M059J (cell line): ENCODE measurements around the gene LARP4B. TPM values are rescaled to one million over a fixed set of nuclear protein-coding genes. Genes with fewer than 3 reads are reported as not detected.
A peak's percentile ranks its signal among the peaks of the same experiment; 100 is the strongest.
"Not testable (repeated sequence)": the region's sequence is repeated elsewhere in the genome, so short reads cannot be mapped to it uniquely, and the experiment has no call there.

Source experiments
- DNase-seq: peaks from one replicate; pipeline ENCODE4 v3.0.0-alpha.2; 2012; ENCODE audit warnings: low read depth
- total RNA-seq: library from RNA; depleted of rRNA; stranded (reverse); fragments of >200 nt; shearing (Covaris generic); gene quantifications from 2 replicates; pipeline ENCODE4 v1.2.3, GENCODE V29; 2014

Gene LARP4B
- total RNA-seq, 1 experiment from 2014 or later: 24.0 TPM

DNA sequence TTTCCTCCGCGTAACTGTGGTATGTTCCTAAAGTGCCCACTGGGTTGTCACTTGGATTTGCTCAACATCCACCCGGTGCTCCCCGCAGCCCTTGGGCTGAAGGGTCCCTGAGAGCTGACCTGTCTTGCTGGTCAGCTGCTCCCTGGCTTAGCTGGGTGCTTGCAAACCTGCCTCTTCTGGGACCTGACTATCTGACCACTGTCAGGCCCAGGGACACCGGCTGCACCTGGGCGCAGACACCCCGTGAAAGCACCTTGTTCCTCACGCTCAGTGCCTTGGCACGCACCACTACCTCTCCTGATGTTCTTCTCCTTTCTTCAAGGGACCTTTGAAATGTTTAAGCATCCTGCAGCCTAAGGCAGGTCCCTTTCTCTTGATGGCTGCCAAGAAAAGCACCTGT lies 26.6 kb upstream of the LARP4B start:
- DNase-seq: no peak

DNA sequence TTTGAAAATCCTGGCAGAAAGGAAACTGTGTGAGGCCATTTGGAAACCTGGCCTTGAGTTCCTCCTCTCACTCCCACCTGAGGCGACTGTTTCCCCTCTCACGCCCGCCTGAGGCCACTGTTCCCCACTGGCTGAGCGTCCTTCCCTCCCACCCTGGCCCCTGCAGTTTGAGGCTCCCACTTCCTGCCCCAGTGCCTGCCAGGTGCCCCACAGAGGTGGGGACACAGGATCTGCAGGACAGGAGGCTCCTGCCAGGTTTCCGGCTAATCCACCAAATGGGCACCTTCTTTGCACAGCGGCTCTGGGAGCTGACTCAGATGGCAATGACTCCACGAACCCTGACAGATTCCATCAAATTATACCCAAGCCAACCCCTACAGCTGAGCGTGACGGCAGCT lies 24.3 kb upstream of the LARP4B start:
- DNase-seq: no peak

DNA sequence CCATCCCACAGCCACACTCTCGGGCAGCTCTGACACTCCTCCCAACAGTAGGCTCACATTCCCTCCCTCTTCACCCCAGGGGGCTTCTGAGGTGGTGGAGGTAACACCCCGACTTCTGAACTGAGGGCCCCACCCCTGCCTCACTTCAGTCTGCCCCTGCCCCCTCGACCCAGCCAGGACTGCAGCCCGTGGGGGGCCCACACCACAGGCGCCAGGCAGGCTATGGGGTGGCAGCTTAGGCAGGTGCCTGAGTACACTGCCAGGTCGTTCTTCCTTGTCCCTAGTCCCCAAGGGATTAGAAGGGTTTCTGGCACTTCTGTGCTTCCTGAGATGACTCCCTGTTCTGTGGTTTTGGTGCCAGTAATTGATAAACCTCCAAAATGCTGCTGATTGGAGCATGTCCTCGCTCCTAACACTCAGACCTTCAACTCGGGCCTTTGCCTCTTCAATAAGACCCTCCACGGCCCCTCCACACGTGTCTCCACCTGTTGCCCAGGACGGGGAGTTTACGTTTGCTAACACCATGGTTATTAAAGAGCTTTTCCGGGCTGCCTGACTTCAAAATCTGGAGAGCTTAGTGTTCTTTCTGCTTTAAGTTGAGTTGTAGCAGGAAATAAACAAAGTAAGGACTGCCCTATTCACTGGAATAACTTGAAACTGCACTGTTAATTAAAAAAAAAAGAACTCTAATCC lies 23.8 kb upstream of the LARP4B start:
- DNase-seq: no peak

DNA sequence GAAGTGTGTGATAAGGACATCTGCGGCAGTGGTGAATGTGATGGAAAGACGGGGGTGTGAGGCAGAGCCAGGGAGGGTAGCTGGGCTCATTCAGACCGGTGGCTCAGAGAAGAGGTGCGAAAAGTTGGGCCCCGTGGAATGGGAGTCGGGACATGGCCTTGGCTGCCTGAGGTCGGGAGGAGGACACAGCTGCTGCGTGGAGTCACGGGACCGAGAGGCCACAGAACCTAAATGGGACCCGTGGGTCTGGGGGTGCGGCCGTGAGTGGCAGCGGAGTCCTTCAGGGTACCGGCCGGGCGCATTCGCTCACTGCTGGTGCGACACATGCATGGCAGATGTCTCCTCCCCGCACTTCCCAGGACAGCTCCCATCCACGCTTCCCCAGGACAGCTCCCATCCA lies 22.9 kb upstream of the LARP4B start:
- DNase-seq: no peak

DNA sequence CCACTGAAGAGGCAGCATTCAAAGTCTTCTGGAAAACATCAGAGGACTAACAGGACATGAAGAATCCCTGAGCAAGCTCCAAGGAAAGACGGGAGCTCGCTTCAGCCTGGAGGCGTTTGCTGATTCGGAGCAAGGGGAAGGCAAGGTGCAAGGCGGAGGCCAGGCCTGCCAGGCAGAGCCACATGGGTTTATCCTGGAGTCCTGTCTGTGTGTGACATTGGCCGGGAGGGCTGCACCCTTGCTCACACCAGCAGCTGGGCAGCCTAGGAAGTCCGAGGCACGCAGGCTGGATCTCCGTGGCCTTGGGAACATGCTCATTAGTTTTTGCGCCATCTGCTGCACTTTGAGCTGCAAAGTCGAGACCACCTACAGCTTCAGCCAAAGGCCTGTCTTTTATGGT lies 22.3 kb upstream of the LARP4B start:
- no peak for DNase-seq

DNA sequence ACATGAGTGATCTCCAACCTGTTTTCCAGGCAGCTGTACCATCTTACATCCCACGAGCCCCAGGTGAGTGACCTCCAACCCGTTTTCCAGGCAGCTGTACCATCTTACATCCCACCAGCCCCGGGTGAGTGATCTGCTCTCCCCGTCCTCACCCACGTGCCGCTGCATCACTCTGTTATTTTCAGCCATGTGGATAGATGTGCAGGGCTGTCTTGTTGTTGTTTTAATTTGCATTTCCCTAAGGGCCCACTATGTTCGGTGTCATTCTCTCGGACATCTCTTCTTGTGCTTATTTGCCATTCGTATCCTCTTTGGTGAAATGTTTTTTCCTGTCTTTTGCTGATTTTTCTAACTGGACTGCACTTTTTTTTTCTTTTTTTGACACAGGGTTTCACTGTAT lies 17.9 kb upstream of the LARP4B start:
- no peak for DNase-seq

- no peak for DNase-seq
These were observed 16.8 kb upstream of the LARP4B start for GRCh38 chr10:948347-948746.

DNA sequence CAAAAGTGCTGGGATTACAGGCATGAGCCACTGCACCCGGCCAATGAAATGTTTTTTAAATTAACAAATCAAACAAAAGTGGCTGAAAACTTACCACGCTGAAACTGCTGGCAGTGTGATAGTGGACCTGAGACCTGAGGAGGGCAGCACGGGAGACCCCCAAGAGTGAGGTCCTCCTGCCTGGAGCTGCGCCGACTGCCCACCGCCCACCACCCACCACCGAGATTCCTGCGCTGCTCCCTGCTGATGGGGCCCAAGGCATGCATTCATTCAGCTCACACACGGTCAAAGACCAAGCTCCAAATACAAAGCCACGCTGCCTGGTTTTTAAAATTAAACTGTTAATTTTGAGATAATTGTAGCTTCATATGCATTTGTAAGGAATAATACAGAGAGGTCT lies 16.4 kb upstream of the LARP4B start:
- no peak for DNase-seq

GRCh38 chr10:947051-947450 lies 15.5 kb upstream of the LARP4B start:
- DNase-seq: no peak

- no peak for DNase-seq
These were observed 14.3 kb upstream of the LARP4B start for GRCh38 chr10:945778-946177.

DNA sequence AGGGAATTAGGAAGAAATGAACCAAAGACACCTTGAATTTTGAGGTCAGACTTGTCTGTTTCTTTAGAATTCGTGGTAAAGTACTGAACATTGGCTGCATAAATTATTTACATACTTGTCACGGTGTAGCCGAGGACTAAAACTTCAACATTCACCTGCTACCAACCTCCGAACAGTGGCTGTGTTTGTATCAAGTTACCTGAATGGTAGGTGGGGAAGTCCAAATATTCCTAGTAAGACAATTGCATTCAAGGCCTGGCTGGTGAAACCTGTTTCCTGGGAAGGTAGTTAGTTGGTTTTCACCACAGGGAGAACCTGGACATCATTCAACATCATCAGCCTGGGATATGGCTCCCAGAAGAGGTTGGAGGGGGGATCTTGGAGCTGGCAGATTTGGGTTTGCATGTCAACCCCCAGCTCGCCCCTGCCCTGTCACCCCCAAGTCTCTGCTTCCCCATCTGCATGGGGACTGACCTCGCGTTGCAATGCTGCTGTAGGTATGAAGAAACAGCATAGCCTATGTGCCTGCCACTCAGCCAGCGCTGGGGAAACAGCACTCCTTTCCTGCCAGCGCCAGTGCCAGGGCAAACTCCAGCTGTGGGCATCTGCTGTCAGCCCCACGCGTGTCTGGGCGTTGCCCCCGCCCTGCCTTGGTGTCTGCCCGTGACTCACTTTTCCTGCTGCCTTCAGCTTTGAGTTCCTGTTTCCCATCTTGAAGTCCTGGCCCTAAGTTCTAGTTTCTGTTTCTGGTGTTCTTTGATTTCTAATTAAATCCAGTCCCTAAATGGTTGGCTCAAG lies 12.7 kb upstream of the LARP4B start:
- peak; percentile 20 for DNase-seq

DNA sequence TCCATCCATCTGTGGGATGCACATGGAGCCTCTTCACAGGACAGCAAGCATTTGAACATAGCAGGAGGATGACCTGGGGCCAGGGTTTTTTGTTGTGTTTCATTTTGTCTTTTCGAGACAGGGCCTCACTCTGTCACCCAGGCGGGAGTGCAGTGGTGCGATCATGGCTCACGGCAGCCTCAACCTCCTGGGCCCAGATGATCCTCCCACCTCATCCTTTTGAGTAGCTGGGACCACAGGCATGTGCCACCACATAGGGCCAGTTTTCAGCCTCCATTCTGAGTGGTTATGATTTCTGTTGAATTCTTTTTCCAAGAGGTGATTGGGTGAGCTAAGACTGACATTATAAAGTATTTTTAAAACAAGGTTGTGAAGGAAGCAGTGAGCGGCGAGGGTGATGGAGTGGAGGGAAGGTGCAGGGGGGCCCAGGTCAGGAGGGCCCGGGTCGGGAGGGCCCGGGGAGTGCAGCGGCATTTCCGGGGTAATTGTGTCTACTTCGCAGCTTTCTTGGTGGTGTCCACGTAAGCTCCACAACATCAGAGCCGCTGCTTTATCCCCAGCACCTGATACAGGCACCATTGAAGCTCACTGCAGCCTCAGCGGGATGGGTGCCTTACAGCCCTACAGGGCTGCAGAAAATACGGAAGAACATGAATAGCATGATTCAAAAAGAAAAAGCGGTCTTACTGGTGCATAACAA lies 12.0 kb upstream of the LARP4B start:
- no peak for DNase-seq

DNA sequence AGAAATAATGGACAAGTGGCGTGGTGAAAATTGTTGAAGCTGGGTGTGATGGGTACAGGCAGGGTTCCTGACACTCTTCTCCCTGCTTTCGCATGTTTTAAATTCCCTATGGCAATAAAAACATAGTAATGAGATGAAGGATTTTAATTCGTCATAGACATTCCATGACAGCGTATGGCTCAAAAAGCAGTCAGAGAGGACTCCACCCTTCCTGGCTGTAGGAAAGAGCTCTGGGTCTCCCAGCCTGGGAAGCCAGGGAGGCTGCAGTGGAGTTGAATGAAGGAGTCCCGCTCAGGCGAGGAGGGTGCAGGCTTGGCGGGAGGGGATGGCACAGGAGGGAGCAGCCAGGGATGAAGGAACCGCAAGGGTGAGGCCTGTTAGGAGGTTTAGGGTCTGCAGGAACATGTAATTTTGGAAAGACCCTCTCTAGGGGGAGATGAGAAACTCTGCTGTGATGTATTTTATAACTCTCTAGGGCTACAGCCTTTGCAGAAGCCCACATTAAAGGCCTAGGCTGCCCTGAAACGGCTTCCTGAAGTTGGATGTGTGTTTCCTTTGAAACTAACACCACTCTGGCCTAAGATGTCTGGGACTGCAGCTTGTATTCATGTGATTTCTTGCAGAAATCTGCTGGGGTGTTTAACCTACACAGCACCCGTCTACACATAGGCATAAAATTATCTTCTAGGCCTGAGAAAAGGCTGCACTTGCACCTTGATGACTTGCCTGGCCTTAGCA lies 7.6 kb upstream of the LARP4B start:
- no peak for DNase-seq

DNA sequence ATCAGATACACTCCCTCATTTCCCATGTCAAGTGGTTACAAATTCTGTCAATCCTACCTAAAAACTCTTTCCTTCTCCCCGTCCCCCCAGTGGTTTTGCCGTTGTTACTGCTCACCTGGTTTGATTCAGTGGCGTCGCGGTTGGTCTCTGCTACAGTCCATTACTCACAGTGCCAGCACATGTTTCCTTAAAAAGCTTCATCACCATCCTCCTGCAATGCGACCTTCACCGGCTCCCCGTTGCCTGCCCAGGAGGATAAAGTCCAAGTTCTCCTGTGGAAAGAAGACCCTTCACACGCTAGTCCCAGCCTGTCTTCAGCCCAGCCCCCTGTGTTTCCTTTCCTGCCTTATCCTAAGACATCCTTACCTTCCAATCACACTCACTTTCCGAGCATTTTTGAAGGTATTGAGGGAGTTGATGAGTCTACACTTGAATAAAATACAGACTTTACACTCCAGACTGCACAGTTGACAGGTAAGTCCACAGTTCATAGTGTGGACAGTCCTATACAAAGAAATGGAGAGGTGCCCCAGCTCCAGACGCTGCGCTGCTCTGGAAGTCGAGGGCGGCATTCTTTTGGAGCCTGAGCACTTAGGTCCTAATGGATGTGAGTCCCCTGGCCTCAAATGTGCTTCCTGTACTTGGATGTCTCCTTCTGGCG lies 3.4 kb upstream of the LARP4B start:
- no peak for DNase-seq

- not testable (repeated sequence) for DNase-seq
These were observed 2.7 kb upstream of the LARP4B start for GRCh38 chr10:934165-934564.

GRCh38 chr10:932589-932988 lies 1.1 kb upstream of the LARP4B start:
- DNase-seq: no peak

GRCh38 chr10:930625-931325 lies 730 bp downstream of the LARP4B start:
- peak; percentile 46 for DNase-seq

DNA sequence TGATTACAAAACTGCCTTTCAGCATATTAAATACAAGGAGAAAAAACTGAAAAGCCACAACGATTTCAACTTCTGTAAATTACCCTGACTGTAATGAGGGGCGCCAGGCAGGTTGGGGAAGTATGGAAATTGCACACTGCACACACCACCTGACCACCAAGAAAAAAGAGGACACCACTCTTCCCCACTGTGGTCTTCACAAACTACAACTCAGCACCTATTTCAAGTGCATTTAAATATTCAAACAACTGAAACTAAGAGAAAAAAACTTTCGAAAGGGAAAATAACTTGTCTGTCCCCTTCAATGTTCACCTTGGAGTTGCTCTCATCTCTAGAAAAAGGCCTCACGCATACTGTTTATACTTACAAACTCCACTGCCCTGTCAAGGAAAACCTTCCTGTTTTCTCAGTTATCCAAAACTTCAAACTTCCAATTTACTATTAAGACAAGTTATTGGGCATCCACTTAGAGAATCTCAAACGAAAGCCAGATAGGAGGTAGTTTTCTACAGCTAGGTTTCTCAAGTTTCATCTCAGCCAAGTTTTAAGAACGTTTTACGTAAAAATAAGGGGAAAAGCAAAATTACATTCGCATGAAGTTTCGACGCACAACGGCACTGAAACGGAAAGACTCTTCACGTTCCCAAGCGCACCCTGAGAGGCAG lies 1.4 kb downstream of the LARP4B start:
- no peak for DNase-seq

DNA sequence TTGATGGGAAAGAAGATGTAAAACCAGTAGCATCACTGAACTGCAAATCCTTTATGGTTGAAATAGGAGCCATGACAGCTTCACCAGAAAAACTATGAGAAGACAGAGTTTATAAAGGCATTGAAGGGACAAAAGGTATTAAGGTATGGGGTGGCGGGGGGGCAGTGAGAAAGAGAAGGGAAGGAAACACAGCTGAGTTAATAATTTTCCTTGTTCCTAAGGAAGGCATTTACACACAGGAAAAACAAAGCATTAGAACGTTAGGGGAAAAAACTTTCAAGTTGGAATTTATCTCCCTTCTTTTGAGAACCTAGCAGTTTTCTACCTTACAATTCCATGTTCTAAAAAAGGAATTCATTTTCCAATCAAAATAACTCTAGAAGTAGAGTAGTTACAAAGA lies 4.4 kb downstream of the LARP4B start:
- no peak for DNase-seq

DNA sequence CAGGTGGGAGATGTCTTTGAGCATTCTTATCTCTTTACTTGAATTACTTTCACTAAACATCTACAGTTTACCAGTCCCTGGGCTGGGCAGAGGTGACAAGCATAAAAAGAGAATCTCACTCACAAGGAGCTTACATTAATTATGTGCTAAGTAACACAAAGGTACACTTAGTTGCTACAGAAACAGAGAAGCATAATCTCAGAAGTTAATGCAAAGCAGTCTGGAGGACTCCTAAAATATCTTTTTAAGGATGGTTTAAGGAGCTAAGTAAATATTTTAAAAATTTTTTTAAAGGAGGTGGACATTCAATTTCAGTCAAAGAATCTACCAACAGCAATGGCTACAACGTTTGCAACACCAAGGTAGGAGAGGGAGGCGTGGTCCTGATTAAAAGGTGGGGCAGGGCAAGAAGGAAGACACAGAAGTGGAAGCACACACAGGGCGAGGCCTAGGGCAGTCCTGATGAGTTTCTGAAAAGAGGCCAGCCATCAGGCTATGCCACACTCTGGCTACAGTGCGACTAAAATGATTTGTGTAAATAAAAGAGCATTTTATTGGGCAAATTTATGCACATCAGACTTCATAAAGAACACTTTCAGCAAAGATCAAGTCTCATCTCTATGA lies 5.3 kb downstream of the LARP4B start:
- DNase-seq: no peak
